SK-N-SH (cell line): ENCODE measurements around the gene MAP7. TPM values are rescaled to one million over a fixed set of nuclear protein-coding genes. Genes with fewer than 3 reads are reported as not detected.

ENCODE experiments used
- CTCF ChIA-PET: fragments of 300-600, 350-600 bp; formaldehyde crosslinking; extraction: SDS; loops from one replicate; lab custom pipeline; 2021; lab: Yijun Ruan, JAX
- POLR2A ChIA-PET: fragments of 350-600 bp; sonication (Branson Sonifier 250); formaldehyde crosslinking; extraction: SDS; loops from one replicate; lab custom pipeline; 2020; ENCODE audit warnings: antibody characterized with exemption, inconsistent platforms; lab: Yijun Ruan, JAX
- DNase-seq: peaks from one replicate; pipeline ENCODE4 v3.0.0; 2012
- H2AFZ ChIP-seq: fragments of 200-600 bp; sonication (generic); 2 replicates; pipeline ENCODE4 v1.8.1; 2016; ENCODE audit warnings: antibody characterized with exemption, mild to moderate bottlenecking, low read depth
- H3F3A ChIP-seq: fragments of 200-600 bp; sonication (generic); replicated peaks from 2 replicates; pipeline ENCODE3; 2016; ENCODE audit warnings: antibody characterized with exemption, mild to moderate bottlenecking; ENCODE audit not compliant: insufficient read depth
- H3K27ac ChIP-seq, 2 experiments: fragments of 200-500 bp in 1 of 2; fragments of 200-600 bp in 1 of 2; sonication (Bioruptor generic) in 1 of 2; sonication (generic), shearing (Covaris generic) in 1 of 2; 2 replicates each; pipeline versions ENCODE4 v1.5.1 to v1.6.1; 2014 to 2016; ENCODE audit warnings: low read depth in 2 of 2, inconsistent platforms in 1 of 2, low read length in 1 of 2, mild to moderate bottlenecking in 1 of 2, mixed read lengths in 1 of 2
- H3K27me3 ChIP-seq: fragments of 200-600 bp; sonication (generic), shearing (Covaris generic); 2 replicates; pipeline ENCODE4 v1.6.1; 2016; ENCODE audit warnings: mixed run types; ENCODE audit not compliant: insufficient read depth
- H3K36me3 ChIP-seq, 2 experiments: fragments of 200-500 bp in 1 of 2; fragments of 200-600 bp in 1 of 2; sonication (Bioruptor generic) in 1 of 2; sonication (generic) in 1 of 2; replicated peaks in 1 of 2; 2 replicates each; pipeline versions ENCODE3 to v1.5.1; 2014 to 2016; ENCODE audit warnings: low read length in 1 of 2, mild to moderate bottlenecking in 1 of 2; ENCODE audit not compliant: insufficient read depth in 2 of 2, control insufficient read depth in 1 of 2
- H3K4me1 ChIP-seq, 2 experiments: fragments of 200-500 bp in 1 of 2; fragments of 200-600 bp in 1 of 2; sonication (Bioruptor generic) in 1 of 2; sonication (generic), shearing (Covaris generic) in 1 of 2; 2 replicates each; pipeline versions ENCODE4 v1.5.1 to v1.6.1; 2014 to 2016; ENCODE audit warnings: low read depth in 1 of 2, low read length in 1 of 2, mixed run types in 1 of 2; ENCODE audit not compliant: insufficient read depth in 2 of 2, control insufficient read depth in 1 of 2
- H3K4me2 ChIP-seq: fragments of 200-600 bp; sonication (generic), shearing (Covaris generic); 2 replicates; pipeline ENCODE4 v1.6.1; 2017; ENCODE audit warnings: mixed run types
- H3K4me3 ChIP-seq, 2 experiments: fragments of 200-500 bp in 1 of 2; fragments of 200-600 bp in 1 of 2; sonication (Bioruptor generic) in 1 of 2; sonication (generic), shearing (Covaris generic) in 1 of 2; 2 replicates each; pipeline versions ENCODE4 v1.5.1 to v1.8.1; 2014 to 2016; ENCODE audit warnings: low read depth in 2 of 2, inconsistent platforms in 1 of 2, low read length in 1 of 2, mild to moderate bottlenecking in 1 of 2, mixed read lengths in 1 of 2, moderate library complexity in 1 of 2
- H3K79me2 ChIP-seq: fragments of 200-600 bp; sonication (generic); 2 replicates; pipeline ENCODE4 v1.8.1; 2017; ENCODE audit warnings: mild to moderate bottlenecking; ENCODE audit not compliant: insufficient read depth
- H3K9ac ChIP-seq: fragments of 200-600 bp; sonication (generic); 2 replicates; pipeline ENCODE4 v1.6.1; 2017; ENCODE audit warnings: mixed run types
- H3K9me2 ChIP-seq: fragments of 200-600 bp; sonication (generic); 2 replicates; pipeline ENCODE4 v1.6.1; 2017; ENCODE audit warnings: mixed run types
- H3K9me3 ChIP-seq: fragments of 200-600 bp; sonication (generic); 2 replicates; pipeline ENCODE4 v1.6.1; 2017; ENCODE audit warnings: mixed run types, mild to moderate bottlenecking, moderate library complexity
- H4K20me1 ChIP-seq: fragments of 200-600 bp; sonication (generic); 2 replicates; pipeline ENCODE4 v1.6.1; 2017; ENCODE audit warnings: mild to moderate bottlenecking, mixed run types; ENCODE audit not compliant: insufficient read depth
- FOXJ3 ChIP-seq: sonication (generic); formaldehyde crosslinking; IDR thresholded peaks from 2 replicates; pipeline ENCODE4 v1.5.1; 2020; ENCODE audit warnings: mild to moderate bottlenecking, missing genetic modification reagents
- NFIC ChIP-seq: IDR thresholded peaks from 2 replicates; pipeline ENCODE4 v1.4.0; 2012; ENCODE audit warnings: borderline replicate concordance
- NRF1 ChIP-seq: IDR thresholded peaks from 2 replicates; pipeline ENCODE4 v1.6.1; 2012; ENCODE audit warnings: low read depth, mild to moderate bottlenecking, low read length
- RCOR1 ChIP-seq: fragments of 150-350 bp; IDR thresholded peaks from 2 replicates; pipeline ENCODE4 v1.6.1; 2017; ENCODE audit warnings: antibody characterized with exemption, low read length
- RXRA ChIP-seq: IDR thresholded peaks from 2 replicates; pipeline ENCODE4 v1.4.0; 2012; ENCODE audit warnings: low read depth, mild to moderate bottlenecking, borderline replicate concordance
- SMC3 ChIP-seq: IDR thresholded peaks from 2 replicates; pipeline ENCODE4 v1.6.1; 2012; ENCODE audit warnings: low read depth, low read length, improper control_type of control experiment
- YY1 ChIP-seq: IDR thresholded peaks from 2 replicates; pipeline ENCODE4 v1.4.0; 2012; ENCODE audit warnings: low read depth, mild to moderate bottlenecking
- WGBS: methylation state at CpG from one replicate; pipeline ENCODE4 v1.1.6; 2017; ENCODE audit warnings: low lambda C conversion rate; 5-methylcytosine and 5-hydroxymethylcytosine counted together
- polyA plus RNA-seq, 3 experiments: library from polyadenylated mRNA; depleted of rRNA; stranded (reverse); fragments of >200 nt; gene quantifications; 2 replicates each; pipeline ENCODE4 v1.2.3, GENCODE V29; 2012
- TF ChIP-seq, protein P1 (sequence below): IDR thresholded peaks from 2 replicates; pipeline ENCODE4 v1.6.1; 2012; ENCODE audit warnings: mild to moderate bottlenecking, low read depth, low read length, moderate library complexity
- TF ChIP-seq, protein P2 (sequence below): IDR thresholded peaks from 2 replicates; pipeline ENCODE4; 2012

The MAP7 gene
- polyA plus RNA-seq, 1 of the 3 experiments (the other 2 are of a cell fraction): 0.76 TPM

DNA sequence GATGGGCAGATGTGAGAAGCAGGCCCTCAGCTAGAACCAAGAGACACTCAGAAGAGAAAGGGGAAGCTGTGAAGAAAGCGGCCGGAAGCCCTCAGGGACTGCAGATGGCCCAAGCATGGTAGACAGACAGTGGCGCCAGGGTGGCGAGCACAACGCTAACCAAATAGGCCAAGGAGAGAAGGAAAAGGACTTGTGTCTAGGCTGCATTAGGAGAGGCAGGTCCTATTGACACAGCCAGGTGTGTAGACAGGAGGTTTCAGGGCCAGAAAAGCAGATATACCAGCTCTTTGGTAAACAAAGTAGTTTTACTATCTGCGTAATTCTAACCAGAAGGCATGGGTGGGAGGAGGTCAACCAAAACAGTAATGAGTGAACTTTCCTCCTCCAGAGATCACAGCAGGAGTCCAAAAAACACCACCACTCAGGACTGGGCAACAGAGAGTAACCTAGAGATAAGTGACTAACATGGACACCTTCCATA is 15.8 kb upstream of the MAP7 start (continued):
- TF ChIP-seq, protein P1, sequence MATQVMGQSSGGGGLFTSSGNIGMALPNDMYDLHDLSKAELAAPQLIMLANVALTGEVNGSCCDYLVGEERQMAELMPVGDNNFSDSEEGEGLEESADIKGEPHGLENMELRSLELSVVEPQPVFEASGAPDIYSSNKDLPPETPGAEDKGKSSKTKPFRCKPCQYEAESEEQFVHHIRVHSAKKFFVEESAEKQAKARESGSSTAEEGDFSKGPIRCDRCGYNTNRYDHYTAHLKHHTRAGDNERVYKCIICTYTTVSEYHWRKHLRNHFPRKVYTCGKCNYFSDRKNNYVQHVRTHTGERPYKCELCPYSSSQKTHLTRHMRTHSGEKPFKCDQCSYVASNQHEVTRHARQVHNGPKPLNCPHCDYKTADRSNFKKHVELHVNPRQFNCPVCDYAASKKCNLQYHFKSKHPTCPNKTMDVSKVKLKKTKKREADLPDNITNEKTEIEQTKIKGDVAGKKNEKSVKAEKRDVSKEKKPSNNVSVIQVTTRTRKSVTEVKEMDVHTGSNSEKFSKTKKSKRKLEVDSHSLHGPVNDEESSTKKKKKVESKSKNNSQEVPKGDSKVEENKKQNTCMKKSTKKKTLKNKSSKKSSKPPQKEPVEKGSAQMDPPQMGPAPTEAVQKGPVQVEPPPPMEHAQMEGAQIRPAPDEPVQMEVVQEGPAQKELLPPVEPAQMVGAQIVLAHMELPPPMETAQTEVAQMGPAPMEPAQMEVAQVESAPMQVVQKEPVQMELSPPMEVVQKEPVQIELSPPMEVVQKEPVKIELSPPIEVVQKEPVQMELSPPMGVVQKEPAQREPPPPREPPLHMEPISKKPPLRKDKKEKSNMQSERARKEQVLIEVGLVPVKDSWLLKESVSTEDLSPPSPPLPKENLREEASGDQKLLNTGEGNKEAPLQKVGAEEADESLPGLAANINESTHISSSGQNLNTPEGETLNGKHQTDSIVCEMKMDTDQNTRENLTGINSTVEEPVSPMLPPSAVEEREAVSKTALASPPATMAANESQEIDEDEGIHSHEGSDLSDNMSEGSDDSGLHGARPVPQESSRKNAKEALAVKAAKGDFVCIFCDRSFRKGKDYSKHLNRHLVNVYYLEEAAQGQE: no peak
- TF ChIP-seq NRF1: no peak

DNA sequence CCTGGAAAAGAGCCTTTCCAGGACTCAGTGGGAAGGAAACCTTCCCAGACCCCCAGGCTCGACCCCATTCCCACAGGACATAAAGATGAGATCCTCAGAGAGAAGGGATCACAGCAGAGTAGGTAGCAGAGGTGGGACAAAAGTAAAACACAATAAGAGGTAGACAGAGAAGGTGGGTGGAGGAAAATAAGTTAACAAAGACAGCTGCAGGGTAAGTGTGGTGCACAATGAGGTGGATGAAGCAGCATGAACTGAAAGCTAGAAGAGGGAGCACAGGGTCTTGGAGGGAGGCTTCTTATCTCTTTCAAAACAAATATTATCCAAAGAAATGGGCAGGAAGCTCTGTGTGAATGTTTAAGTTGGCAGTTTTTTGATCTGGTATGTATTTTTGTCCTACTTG is 14.0 kb upstream of the MAP7 start:
- Histone ChIP-seq H3K4me1 (peaks cover 0 to 6% of the 10 kb centered on the region in 2 experiments; a peak in 2 of 4 replicates), H3K27ac (no peak overlapping the region; a peak in 1 of 4 replicates), H3K9ac (no peak overlapping the region), H2AFZ (no peak overlapping the region), H3K9me2 (no peaks in the 10 kb centered on the region), H3F3A (no peaks in the 10 kb centered on the region), H4K20me1 (no peaks in the 10 kb centered on the region), H3K4me2 (no peak overlapping the region)
- ChIA-PET CTCF (interaction anchor here (0.5 to 5.7 kb wide), 5 partner anchors 14 to 1075 kb away, joined by 3 to 34 read pairs (median 7); partner anchors contain the start of genes MAP3K5 and MAP7), POLR2A (no interaction called here)
- 63% methylated on average over 1 of the region's 1 CpG for WGBS
- TF ChIP-seq RXRA: no peak
- no peak for TF ChIP-seq RCOR1
- TF ChIP-seq, protein P1: no peak
- no peak for TF ChIP-seq YY1
- TF ChIP-seq FOXJ3 (CRISPR knock-in tag): no peak
- no peak for TF ChIP-seq SMC3
- TF ChIP-seq NFIC: no peak
- TF ChIP-seq, protein P2, sequence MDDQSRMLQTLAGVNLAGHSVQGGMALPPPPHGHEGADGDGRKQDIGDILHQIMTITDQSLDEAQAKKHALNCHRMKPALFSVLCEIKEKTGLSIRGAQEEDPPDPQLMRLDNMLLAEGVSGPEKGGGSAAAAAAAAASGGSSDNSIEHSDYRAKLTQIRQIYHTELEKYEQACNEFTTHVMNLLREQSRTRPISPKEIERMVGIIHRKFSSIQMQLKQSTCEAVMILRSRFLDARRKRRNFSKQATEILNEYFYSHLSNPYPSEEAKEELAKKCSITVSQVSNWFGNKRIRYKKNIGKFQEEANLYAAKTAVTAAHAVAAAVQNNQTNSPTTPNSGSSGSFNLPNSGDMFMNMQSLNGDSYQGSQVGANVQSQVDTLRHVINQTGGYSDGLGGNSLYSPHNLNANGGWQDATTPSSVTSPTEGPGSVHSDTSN: no peak
- TF ChIP-seq, all 33 proteins: peak for 0
- no peaks in the 10 kb centered on the region for H3K27me3 ChIP-seq
- no peak overlapping the region for H3K4me3 ChIP-seq
- H3K36me3 ChIP-seq: no peaks in the 10 kb centered on the region
- no peak for DNase-seq
- H3K9me3 ChIP-seq: no peaks in the 10 kb centered on the region
- H3K79me2 ChIP-seq: no peaks in the 10 kb centered on the region
